Measurements from ENCODE around the gene RBPMS2.

- TF ChIP-seq CTCF (optimal IDR thresholded peaks at IDR 0.05 in 1 of 3, IDR thresholded peaks at IDR 0.05 in 1 of 3, conservative IDR thresholded peaks at IDR 0.05 in 1 of 3; ENCODE audit: extremely low read depth in 1 of 3, insufficient read depth in 2 of 3, low read length in 3 of 3) (no peak), EZH2 (IDR thresholded peaks at IDR 0.05; ENCODE audit: low read length) (no peak)
Observed at GRCh38 chr15:64697911-64698369, 77.4 kb downstream of the RBPMS2 start.

Data from keratinocyte (primary cell).